Measurements from ENCODE around the gene CIRBP.
"Not testable (repeated sequence)": the region's sequence is repeated elsewhere in the genome, so short reads cannot be mapped to it uniquely, and the experiment has no call there.

CIRBP gene

GRCh38 chr19:1290703-1291651 lies 21.8 kb downstream of the CIRBP start:
- no peak for DNase-seq (ENCODE audit: low spot score)

DNA sequence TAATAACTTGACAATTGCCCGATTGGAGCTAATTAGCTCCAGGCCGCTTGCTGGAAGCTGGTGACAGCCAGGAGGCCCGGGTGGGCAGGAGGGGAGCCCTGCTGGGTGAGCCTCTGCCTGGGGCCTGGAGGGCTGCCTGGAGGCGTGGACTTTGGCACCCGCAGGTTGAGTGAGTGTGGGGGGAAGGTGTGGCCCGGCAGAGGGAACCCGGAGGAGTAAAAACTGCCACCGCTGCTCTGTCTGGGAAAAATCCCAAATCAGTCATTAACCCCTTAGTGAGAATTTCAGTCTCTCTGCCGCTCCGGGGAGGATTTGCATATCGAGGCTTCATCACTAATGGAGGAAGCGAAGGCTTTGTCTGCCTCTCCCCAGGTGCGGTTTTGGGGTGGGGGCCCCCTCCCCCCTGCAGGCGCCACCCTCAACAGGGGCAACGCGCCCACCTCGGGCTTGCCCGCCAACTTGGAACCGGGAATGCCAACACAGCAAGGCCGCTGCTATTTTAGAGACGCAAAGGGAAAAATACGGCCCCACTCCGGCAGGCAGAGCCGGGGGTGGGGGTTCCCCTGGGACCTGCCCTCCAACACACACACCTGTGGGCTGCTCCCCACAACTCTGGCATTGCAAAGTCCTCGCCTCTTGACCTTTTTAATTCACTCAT lies 22.8 kb downstream of the CIRBP start:
- DNase-seq (ENCODE audit: low spot score): no peak

- DNase-seq (ENCODE audit: low spot score): no peak
These were observed 23.5 kb downstream of the CIRBP start for GRCh38 chr19:1292419-1293151.

- DNase-seq (ENCODE audit: low spot score): no peak
These were observed 24.9 kb downstream of the CIRBP start for GRCh38 chr19:1293782-1294604.

GRCh38 chr19:1294688-1295087 lies 25.6 kb downstream of the CIRBP start:
- no peak for DNase-seq (ENCODE audit: low spot score)

DNA sequence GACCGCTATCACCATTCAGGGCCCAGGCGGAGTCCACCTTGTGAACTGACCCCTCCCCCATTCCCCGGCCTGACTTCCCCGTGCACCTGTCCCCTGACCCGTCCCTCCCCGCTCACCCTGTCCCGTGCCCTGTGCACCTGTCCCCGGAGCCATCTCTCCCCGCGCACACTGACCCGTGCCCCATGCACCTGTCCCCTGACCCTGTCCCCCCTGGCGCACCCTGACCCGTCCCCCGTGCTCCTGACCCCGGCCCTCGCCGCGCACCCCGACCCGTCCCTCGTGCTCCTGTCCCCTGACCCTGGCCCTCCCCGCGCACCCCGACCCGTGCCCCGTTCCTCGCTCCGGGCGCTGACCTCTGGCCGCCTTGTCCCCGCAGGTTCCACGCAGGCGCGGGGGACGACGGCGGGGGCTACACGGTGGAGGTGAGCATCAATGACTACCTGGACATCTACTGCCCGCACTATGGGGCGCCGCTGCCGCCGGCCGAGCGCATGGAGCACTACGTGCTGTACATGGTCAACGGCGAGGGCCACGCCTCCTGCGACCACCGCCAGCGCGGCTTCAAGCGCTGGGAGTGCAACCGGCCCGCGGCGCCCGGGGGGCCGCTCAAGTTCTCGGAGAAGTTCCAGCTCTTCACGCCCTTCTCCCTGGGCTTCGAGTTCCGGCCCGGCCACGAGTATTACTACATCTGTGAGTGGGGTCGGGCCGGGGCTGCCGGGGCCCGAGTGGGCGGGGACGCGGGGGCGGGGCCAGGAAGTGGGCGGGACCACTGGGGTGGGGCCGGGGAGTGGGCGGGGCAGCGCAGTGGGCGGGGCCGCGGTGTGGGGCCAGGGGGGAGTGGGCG lies 26.3 kb downstream of the CIRBP start:
- DNase-seq (ENCODE audit: low spot score): peak; percentile 73

DNA sequence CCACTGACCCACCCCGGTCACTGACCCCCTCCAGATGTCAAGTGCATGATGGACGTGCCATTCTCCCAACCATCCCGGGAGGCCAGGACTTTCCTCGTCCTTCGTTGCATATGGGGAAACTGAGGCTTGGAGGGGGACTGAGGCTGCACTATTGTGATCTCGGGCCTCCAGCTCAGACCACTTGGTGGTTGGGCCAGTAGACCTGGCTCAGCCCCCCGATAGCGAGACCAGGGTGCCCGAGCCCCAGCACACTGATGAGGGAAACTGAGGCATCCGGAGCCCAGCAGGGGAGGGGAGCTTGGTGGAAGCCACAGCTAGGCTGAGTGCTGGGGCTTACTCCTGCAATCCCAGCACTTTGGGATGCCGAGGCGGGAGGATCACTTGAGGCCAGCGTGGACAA lies 26.9 kb downstream of the CIRBP start:
- DNase-seq (ENCODE audit: low spot score): no peak

DNA sequence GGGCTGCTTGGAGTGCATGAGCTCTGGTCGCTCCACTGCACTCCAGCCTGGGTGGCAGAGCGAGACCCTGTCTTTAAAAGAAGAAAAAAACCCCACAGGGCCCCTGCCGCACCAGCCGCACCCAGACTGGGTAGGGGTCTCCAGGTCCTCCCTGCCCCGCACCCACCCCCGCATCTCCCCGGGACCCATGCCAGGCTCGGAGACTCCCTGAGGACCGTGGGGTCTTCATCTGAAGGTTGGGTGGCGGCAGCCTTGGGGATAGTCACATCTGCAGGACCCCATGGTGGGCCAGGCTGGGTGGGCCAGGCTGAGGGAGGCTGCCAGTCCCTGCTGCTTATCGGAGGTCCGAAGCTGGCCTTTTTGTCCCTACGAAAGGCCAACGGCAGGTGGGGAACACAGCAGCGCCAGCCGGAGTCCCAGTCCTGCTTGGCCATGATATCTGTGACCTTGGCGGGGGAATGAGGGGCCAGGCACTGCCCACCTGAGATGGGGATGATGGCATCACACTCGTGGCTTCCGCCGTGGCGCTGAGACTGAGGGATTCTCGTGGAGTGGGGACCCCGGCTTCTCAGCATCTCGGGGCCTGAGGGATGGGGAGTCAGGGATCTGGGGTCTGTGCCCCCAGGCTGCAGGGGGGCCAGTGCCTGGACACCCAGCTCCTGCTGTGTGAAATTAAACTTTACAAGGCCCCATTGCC lies 27.6 kb downstream of the CIRBP start:
- DNase-seq (ENCODE audit: low spot score): no peak

- no peak for DNase-seq (ENCODE audit: low spot score)
These were observed 29.1 kb downstream of the CIRBP start for GRCh38 chr19:1298235-1298634.

DNA sequence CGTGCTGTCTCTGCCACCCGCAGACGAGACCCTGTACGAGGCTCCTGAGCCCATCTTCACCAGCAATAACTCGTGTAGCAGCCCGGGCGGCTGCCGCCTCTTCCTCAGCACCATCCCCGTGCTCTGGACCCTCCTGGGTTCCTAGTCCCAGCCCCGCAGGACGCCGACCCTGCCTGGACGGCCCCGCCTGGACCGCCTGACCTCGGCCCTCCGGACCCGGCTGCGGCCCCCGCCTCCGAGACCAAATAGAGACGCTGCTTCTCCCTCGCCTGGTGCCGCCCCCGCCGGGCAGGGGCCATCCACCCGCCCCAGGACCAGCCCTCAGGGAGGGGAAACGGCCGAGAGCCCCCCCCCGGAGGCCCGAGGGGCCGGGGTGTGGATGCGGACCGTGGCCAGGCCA lies 30.7 kb downstream of the CIRBP start:
- no peak for DNase-seq (ENCODE audit: low spot score)

- no peak for DNase-seq (ENCODE audit: low spot score)
These were observed 31.8 kb downstream of the CIRBP start for GRCh38 chr19:1300744-1301490.

- no peak for DNase-seq (ENCODE audit: low spot score)
These were observed 33.6 kb downstream of the CIRBP start for GRCh38 chr19:1302533-1303239.

DNA sequence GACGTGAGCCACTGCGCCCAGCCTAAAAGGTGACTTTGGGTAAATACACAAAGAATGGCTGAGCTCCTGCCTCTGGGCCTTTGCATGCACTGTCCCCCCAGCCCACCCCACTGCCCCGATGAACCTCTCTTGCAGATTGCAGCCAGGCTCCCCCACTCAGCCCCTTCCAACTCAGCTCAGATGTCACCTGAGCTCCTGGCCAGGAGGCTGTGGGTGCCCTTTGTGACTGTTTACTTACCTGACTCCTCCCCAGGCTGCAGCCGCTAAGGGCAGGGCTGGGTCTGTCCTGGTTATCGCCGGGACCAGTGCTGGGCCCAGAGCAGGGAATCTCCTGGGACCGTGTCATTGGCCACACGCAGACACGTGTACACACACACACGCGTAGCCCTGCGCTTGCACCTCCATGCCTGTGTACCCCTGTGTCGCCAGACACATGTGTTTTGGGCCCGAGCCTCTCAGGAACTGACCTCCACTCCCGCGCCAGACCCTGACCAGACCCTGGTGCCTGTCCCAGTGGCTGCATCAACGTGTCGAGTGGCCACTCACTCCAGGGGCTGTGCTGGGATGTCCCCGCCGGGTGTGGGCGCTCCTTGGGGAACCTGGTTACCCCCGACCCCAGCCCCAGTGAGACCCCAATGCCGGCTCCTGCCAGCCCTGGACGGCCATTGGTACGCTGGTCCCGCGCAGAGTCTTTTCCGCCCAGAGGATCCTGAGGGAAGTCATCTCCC lies 35.2 kb downstream of the CIRBP start:
- no peak for DNase-seq (ENCODE audit: low spot score)

GRCh38 chr19:1305354-1305753 lies 36.2 kb downstream of the CIRBP start:
- DNase-seq (ENCODE audit: low spot score): not testable (repeated sequence)

- no peak for DNase-seq (ENCODE audit: low spot score)
These were observed 38.2 kb downstream of the CIRBP start for GRCh38 chr19:1307320-1307719.

GRCh38 chr19:1307755-1308303 lies 38.7 kb downstream of the CIRBP start:
- no peak for DNase-seq (ENCODE audit: low spot score)

DNA sequence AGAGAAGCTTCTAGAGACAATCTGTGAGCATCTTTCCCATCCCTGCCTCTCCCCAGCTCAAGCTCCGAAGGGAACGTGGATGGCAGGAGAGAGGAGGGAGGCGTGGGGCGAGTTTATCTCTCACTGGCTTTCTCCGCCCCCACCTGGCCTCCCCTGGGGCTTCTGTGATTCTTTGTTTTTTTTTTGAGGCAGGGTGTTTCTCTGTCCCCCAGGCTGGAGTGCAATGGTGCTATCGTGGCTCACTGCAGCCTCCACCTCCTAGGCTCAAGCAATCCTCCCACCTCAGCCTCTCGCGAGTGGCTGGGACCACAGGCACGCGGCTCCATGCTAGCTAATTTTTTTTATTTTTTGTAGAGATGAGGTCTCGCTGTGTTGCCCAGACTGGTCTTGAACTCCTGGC lies 39.6 kb downstream of the CIRBP start:
- no peak for DNase-seq (ENCODE audit: low spot score)
